Progenitor cell of endocrine pancreas (in vitro differentiated cells): ENCODE results near the gene CRHR2. TPM values are rescaled to one million over a fixed set of nuclear protein-coding genes. Genes with fewer than 3 reads are reported as not detected.

Experiments used
- DNase-seq: peaks from one replicate; pipeline ENCODE4 v3.0.0; 2021; ENCODE audit warnings: low spot score; ENCODE audit not compliant: unreplicated experiment
- H3K27ac Mint-ChIP-seq: 2 replicates; pipeline ENCODE4 v1.8.0; 2021; ENCODE audit warnings: mild to moderate bottlenecking, moderate library complexity, mixed read lengths
- H3K27me3 Mint-ChIP-seq: 2 replicates; pipeline ENCODE4 v1.8.0; 2021; ENCODE audit warnings: mixed read lengths
- H3K36me3 Mint-ChIP-seq: 2 replicates; pipeline ENCODE4 v1.8.0; 2022; ENCODE audit warnings: mixed read lengths; ENCODE audit not compliant: insufficient read depth
- H3K4me1 Mint-ChIP-seq: 2 replicates; pipeline ENCODE4 v1.8.0; 2021; ENCODE audit warnings: low read depth, mixed read lengths
- H3K4me3 Mint-ChIP-seq: 2 replicates; pipeline ENCODE4 v1.8.0; 2021; ENCODE audit warnings: low read depth, mild to moderate bottlenecking, moderate library complexity, mixed read lengths
- H3K9me3 Mint-ChIP-seq: 2 replicates; pipeline ENCODE4 v1.8.0; 2021; ENCODE audit warnings: low read depth, mixed read lengths
- total RNA-seq: library from RNA; stranded (reverse); gene quantifications from 2 replicates; pipeline ENCODE4 v1.2.1, GENCODE V29; 2021
- TF ChIP-seq, protein P1 (sequence below): fragments of 200-600 bp; sonication (generic); IDR thresholded peaks from one replicate; pipeline ENCODE4 v1.5.0; 2021; ENCODE audit warnings: antibody characterized with exemption, mild to moderate bottlenecking; ENCODE audit not compliant: unreplicated experiment

The CRHR2 gene
- total RNA-seq, 1 donor from 2014 or later = not detected

DNA sequence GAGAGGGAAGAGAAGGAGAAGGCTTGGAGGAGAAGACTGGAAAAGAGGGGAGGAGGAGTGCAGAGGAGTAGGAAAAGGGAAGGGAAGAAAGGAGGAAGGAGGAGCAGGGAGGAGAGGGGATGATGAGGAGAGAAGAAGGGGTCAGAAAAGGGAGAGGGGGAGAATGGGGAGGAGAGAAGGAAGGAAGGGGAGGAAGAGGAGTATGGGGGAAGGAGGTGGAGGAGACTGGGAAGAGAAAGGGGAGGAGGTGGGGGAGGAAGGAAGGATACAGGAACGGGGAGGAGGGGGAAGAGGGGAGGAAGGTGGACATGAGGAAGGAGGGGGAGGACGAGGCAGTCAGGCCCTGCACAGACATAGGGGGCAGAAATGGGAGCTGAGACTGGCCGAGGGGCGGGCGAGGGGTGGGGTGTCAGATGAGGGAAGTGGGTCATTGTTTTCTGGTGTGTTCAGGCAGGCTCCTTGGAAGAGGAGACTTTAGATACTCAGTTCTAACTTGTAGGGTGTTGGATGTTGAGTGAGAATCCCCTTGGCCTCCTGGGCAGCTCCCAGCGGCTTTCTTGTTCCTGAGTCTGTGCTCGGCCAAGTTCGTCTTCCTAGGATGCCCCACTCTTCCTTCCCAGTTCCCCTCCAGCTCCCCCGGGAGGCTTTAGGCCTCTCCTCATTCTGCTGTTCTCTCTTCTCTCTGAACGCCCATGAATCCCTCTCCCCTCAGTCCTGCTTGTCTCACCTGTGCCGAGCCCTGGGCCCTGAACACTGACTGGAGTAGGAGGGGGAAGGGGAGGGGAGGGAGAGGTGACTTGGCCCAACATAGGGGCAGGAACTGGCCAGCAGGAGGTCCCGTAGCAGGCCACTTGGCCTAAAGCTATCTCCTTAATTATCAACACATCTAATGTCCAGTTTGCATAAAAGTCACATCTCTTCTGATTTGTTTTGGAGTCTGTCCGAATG lies 12.8 kb upstream of the CRHR2 start:
- Mint-ChIP-seq H3K4me1 (peaks cover 4% of the 10 kb centered on the region), H3K4me3 (no peak overlapping the region), H3K36me3 (no peaks in the 10 kb centered on the region), H3K9me3 (no peaks in the 10 kb centered on the region), H3K27me3 (peaks cover 2% of the 10 kb centered on the region), H3K27ac (no peak overlapping the region)
- no peak for DNase-seq
- TF ChIP-seq, protein P1, sequence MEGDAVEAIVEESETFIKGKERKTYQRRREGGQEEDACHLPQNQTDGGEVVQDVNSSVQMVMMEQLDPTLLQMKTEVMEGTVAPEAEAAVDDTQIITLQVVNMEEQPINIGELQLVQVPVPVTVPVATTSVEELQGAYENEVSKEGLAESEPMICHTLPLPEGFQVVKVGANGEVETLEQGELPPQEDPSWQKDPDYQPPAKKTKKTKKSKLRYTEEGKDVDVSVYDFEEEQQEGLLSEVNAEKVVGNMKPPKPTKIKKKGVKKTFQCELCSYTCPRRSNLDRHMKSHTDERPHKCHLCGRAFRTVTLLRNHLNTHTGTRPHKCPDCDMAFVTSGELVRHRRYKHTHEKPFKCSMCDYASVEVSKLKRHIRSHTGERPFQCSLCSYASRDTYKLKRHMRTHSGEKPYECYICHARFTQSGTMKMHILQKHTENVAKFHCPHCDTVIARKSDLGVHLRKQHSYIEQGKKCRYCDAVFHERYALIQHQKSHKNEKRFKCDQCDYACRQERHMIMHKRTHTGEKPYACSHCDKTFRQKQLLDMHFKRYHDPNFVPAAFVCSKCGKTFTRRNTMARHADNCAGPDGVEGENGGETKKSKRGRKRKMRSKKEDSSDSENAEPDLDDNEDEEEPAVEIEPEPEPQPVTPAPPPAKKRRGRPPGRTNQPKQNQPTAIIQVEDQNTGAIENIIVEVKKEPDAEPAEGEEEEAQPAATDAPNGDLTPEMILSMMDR = no peak

DNA sequence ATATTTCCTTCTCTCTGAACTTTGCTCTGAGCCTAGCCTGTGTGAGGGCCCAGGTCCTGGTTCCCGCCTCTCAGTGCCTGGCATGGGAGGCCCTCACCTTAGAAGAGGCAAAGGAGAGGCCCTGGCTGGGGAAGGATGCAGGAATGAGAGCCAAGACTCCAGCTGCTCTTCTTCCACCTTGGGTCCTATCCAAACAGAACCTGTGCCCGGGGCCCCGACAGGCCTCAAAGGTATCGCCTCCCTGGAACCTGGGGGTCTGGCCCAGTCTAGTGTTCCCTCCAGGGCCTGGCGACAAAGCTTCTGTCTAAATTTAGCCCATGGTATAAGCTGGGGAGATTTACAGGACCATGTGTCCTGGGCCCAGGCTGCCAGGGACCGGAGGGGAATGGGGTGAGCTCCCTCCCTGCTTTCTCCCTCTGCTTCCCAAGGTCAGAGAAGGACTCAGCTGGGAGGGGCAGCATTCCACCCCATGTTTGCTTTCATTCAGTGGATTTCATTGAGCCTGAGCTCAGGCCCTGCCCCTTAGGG lies 12.0 kb upstream of the CRHR2 start:
- DNase-seq = no peak
- TF ChIP-seq, protein P1 = no peak
- Mint-ChIP-seq H3K27me3 (peaks cover 2% of the 10 kb centered on the region), H3K4me3 (no peak overlapping the region), H3K9me3 (no peaks in the 10 kb centered on the region), H3K36me3 (no peaks in the 10 kb centered on the region), H3K4me1 (peaks cover 4% of the 10 kb centered on the region), H3K27ac (no peak overlapping the region)

DNA sequence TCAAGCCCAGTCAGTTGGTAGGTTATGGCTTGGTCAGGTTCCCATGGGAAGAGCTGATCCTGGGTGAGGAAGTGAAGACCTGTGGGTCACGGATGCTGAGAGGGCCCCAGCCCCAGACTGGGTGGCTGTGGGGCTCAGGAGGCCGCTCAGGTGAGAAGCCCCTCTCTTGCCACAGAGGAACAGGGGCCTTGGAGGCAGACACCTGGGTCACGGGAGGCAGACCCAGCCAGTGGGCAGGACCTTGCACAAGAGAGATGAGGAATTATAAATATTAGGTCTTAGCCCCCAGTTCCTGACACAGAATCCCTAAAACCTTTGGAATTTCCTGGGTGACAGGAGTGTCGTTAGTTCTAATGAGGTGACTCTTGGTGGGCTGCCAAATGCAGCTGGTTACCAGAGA lies 10.6 kb upstream of the CRHR2 start:
- H3K9me3 Mint-ChIP-seq = no peaks in the 10 kb centered on the region
- DNase-seq = no peak
- TF ChIP-seq, protein P1 = no peak
- no peaks in the 10 kb centered on the region for H3K27me3 Mint-ChIP-seq
- H3K27ac Mint-ChIP-seq = no peak overlapping the region
- H3K4me3 Mint-ChIP-seq = no peak overlapping the region
- no peaks in the 10 kb centered on the region for H3K36me3 Mint-ChIP-seq
- peaks cover 6% of the 10 kb centered on the region for H3K4me1 Mint-ChIP-seq

DNA sequence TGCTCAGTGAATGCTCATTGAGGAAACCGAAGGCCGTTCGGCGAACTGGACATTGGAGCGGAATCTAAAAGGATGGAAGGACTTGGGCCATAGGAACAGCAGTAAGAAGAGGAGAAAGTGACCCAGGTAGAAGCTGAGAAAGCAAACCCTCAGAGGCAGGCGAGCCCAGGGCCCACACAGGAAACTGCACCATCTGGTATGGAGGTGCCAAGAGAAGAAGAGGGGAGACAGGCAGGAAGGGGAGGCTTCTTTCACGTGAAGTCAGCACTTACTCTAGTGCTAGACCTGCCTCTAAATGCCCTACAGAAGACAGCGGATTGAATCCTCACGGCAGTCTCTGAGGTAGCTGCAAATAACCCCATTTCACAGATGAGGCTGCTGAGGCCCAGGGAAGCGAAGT lies 10.2 kb upstream of the CRHR2 start:
- Mint-ChIP-seq H3K9me3 (no peaks in the 10 kb centered on the region), H3K27me3 (no peaks in the 10 kb centered on the region), H3K4me1 (peaks cover 6% of the 10 kb centered on the region), H3K27ac (no peak overlapping the region), H3K36me3 (no peaks in the 10 kb centered on the region), H3K4me3 (no peak overlapping the region)
- no peak for DNase-seq
- TF ChIP-seq, protein P1 = no peak

DNA sequence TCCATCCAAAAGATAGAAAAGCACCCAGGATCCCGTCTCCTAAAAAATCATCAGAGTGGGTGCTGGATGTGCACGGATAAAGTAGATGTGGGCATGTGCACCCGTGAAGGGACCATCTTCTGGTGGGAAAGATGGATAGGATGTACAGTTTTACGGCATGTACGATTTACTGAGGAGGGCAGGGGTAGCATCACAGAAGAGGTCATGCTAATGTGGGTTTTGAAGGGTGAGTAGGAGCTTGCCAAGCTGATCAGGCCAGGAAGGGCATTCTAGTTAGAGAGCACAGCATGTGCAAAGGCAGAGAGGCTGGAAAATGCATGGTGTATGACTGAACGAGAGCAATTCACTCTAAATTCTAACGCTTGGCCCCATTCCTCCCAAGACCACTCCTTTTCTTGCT lies 7.8 kb upstream of the CRHR2 start:
- Mint-ChIP-seq H3K27me3 (no peaks in the 10 kb centered on the region), H3K9me3 (no peaks in the 10 kb centered on the region), H3K4me1 (peaks cover 6% of the 10 kb centered on the region), H3K36me3 (no peaks in the 10 kb centered on the region), H3K27ac (no peak overlapping the region), H3K4me3 (no peak overlapping the region)
- TF ChIP-seq, protein P1 = no peak
- no peak for DNase-seq
